H1 (cell line): ENCODE results near the gene ECI2. TPM values are rescaled to one million over a fixed set of nuclear protein-coding genes. Genes with fewer than 3 reads are reported as not detected.
A peak's percentile ranks its signal among the peaks of the same experiment; 100 is the strongest.

Experiments used
- CTCF ChIA-PET: fragments of 300-600 bp; sonication (Branson Sonifier 250); formaldehyde crosslinking; loops from one replicate; lab custom pipeline; 2021; ENCODE audit not compliant: partially characterized antibody; lab: Charles Lee
- POLR2A ChIA-PET: fragments of 300-600 bp; sonication (Branson Sonifier 250); formaldehyde crosslinking; loops from one replicate; lab custom pipeline; 2021; ENCODE audit warnings: inconsistent platforms; ENCODE audit not compliant: partially characterized antibody; lab: Charles Lee
- DNase-seq, 2 experiments: peaks; one replicate each; pipeline versions ENCODE4 v3.0.0 to v3.0.0-alpha.2; 2010 to 2022; ENCODE audit warnings: low spot score in 2 of 2, low read depth in 1 of 2, mixed read lengths in 1 of 2
- FAIRE-seq: peaks from 2 replicates; lab custom pipeline; 2011; peaks lifted over from hg19 to GRCh38; lab: Jason Lieb, UNC
- H2AFZ ChIP-seq: 2 replicates; pipeline ENCODE4 v1.8.1; 2012; ENCODE audit warnings: low read length, inconsistent platforms
- H2AK5ac ChIP-seq: 2 replicates; pipeline ENCODE4 v1.6.1; 2013; ENCODE audit warnings: low read depth, low read length
- H2BK120ac ChIP-seq: replicated peaks from 2 replicates; pipeline ENCODE3; 2013; ENCODE audit warnings: low read depth, low read length, inconsistent platforms
- H2BK12ac ChIP-seq: 2 replicates; pipeline ENCODE4 v1.6.1; 2013; ENCODE audit warnings: low read depth, low read length
- H2BK15ac ChIP-seq: 2 replicates; pipeline ENCODE4 v1.6.1; 2013; ENCODE audit warnings: low read length
- H2BK20ac ChIP-seq: 2 replicates; pipeline ENCODE4 v1.6.1; 2013; ENCODE audit warnings: low read length
- H2BK5ac ChIP-seq: 2 replicates; pipeline ENCODE4 v1.6.1; 2013; ENCODE audit warnings: low read depth, low read length
- H3K14ac ChIP-seq: 2 replicates; pipeline ENCODE4 v1.6.1; 2013; ENCODE audit warnings: inconsistent platforms; ENCODE audit not compliant: insufficient read length
- H3K18ac ChIP-seq: 2 replicates; pipeline ENCODE4 v1.6.1; 2013; ENCODE audit warnings: low read length; ENCODE audit errors: extremely low read depth
- H3K23ac ChIP-seq: 2 replicates; pipeline ENCODE4 v1.6.1; 2013; ENCODE audit warnings: inconsistent platforms; ENCODE audit not compliant: insufficient read length
- H3K23me2 ChIP-seq: 2 replicates; pipeline ENCODE4 v1.6.1; 2013; ENCODE audit warnings: low read depth, low read length
- H3K27ac ChIP-seq: 2 replicates; pipeline ENCODE4 v1.6.1; 2011; ENCODE audit warnings: low read depth, low read length, inconsistent platforms
- H3K27me3 ChIP-seq, 4 experiments: replicated peaks in 1 of 4; 1 replicate in 1 of 4; 2 replicates in 3 of 4; pipeline versions ENCODE4 v1.6.1 to v1.8.1; 2011 to 2013; ENCODE audit warnings: low read length in 3 of 4, mild to moderate bottlenecking in 3 of 4, inconsistent platforms in 2 of 4, mixed read lengths in 2 of 4, moderate library complexity in 1 of 4; ENCODE audit not compliant: control insufficient read depth in 3 of 4, insufficient read depth in 3 of 4; ENCODE audit errors: extremely low read depth in 1 of 4
- H3K36me3 ChIP-seq, 4 experiments: 2 replicates each; pipeline versions ENCODE4 v1.6.1 to v1.8.1; 2011 to 2013; ENCODE audit warnings: mild to moderate bottlenecking in 4 of 4, low read length in 3 of 4, moderate library complexity in 2 of 4, control low read depth in 1 of 4, inconsistent platforms in 1 of 4; ENCODE audit not compliant: insufficient read depth in 4 of 4, control insufficient read depth in 2 of 4
- H3K4ac ChIP-seq: replicated peaks from 2 replicates; pipeline ENCODE3; 2013; ENCODE audit warnings: low read length, low read depth, mixed read lengths, inconsistent platforms; ENCODE audit not compliant: insufficient read length
- H3K4me1 ChIP-seq, 4 experiments: replicated peaks in 1 of 4; 1 replicate in 1 of 4; 2 replicates in 3 of 4; pipeline versions ENCODE4 v1.6.1 to v1.8.1; 2011 to 2013; ENCODE audit warnings: low read length in 3 of 4, inconsistent platforms in 2 of 4, mixed read lengths in 1 of 4; ENCODE audit not compliant: insufficient read depth in 4 of 4, control insufficient read depth in 3 of 4
- H3K4me2 ChIP-seq, 2 experiments: 2 replicates each; pipeline versions ENCODE4 v1.6.1 to v1.8.1; 2011 to 2013; ENCODE audit warnings: low read depth in 2 of 2, low read length in 2 of 2, control low read depth in 1 of 2, inconsistent platforms in 1 of 2, mild to moderate bottlenecking in 1 of 2; ENCODE audit not compliant: insufficient read depth in 1 of 2
- H3K4me3 ChIP-seq, 4 experiments: fragments of 200-600, 300-600 bp in 1 of 4; sonication (generic), shearing (Covaris generic), sonication (Bioruptor Twin) in 1 of 4; 2 replicates each; pipeline versions ENCODE4 v1.5.1 to v1.8.1; 2011 to 2016; ENCODE audit warnings: low read length in 4 of 4, low read depth in 3 of 4, control low read depth in 2 of 4, inconsistent platforms in 2 of 4, mild to moderate bottlenecking in 2 of 4, mixed read lengths in 1 of 4, moderate library complexity in 1 of 4; ENCODE audit not compliant: insufficient read depth in 2 of 4; ENCODE audit errors: extremely low read depth in 1 of 4
- H3K56ac ChIP-seq: replicated peaks from 2 replicates; pipeline ENCODE3; 2013; ENCODE audit warnings: low read depth, mild to moderate bottlenecking, mixed read lengths, low read length, inconsistent platforms; ENCODE audit not compliant: insufficient read length
- H3K79me1 ChIP-seq: 2 replicates; pipeline ENCODE4 v1.6.1; 2013; ENCODE audit warnings: low read depth, low read length, control low read depth
- H3K79me2 ChIP-seq, 2 experiments: 2 replicates each; pipeline versions ENCODE4 v1.6.1 to v1.8.1; 2012 to 2013; ENCODE audit warnings: low read length in 2 of 2, mild to moderate bottlenecking in 2 of 2, inconsistent platforms in 1 of 2; ENCODE audit not compliant: insufficient read depth in 2 of 2, control insufficient read depth in 1 of 2
- H3K9ac ChIP-seq, 4 experiments: replicated peaks in 1 of 4; 1 replicate in 1 of 4; 2 replicates in 3 of 4; pipeline versions ENCODE4 v1.6.1 to v1.8.1; 2011 to 2013; ENCODE audit warnings: low read depth in 3 of 4, low read length in 3 of 4, control low read depth in 2 of 4, mild to moderate bottlenecking in 2 of 4, moderate library complexity in 2 of 4, inconsistent platforms in 1 of 4; ENCODE audit errors: extremely low read depth in 1 of 4
- H3K9me3 ChIP-seq, 2 experiments: 2 replicates each; pipeline versions ENCODE4 v1.6.1 to v1.8.1; 2012 to 2013; ENCODE audit warnings: mild to moderate bottlenecking in 2 of 2, moderate library complexity in 2 of 2, control low read depth in 1 of 2, inconsistent platforms in 1 of 2, low read depth in 1 of 2, low read length in 1 of 2, mixed read lengths in 1 of 2; ENCODE audit not compliant: insufficient read depth in 2 of 2
- H4K20me1 ChIP-seq, 2 experiments: replicated peaks in 1 of 2; 2 replicates each; pipeline versions ENCODE3 to v1.8.1; 2011 to 2013; ENCODE audit warnings: inconsistent platforms in 2 of 2, low read length in 2 of 2, mild to moderate bottlenecking in 1 of 2; ENCODE audit not compliant: insufficient read depth in 2 of 2, control insufficient read depth in 1 of 2
- H4K5ac ChIP-seq: 2 replicates; pipeline ENCODE4 v1.6.1; 2013; ENCODE audit warnings: low read length, low read depth, mixed read lengths, inconsistent platforms; ENCODE audit not compliant: insufficient read length
- H4K8ac ChIP-seq: 2 replicates; pipeline ENCODE4 v1.8.0; 2013; ENCODE audit warnings: mild to moderate bottlenecking, moderate library complexity, low read length, inconsistent platforms; ENCODE audit not compliant: insufficient read depth; ENCODE audit errors: extremely low read depth
- H4K91ac ChIP-seq: replicated peaks from 2 replicates; pipeline ENCODE3; 2013; ENCODE audit warnings: low read length, mixed read lengths, inconsistent platforms; ENCODE audit not compliant: insufficient read length
- CEBPB ChIP-seq: IDR thresholded peaks from 2 replicates; pipeline ENCODE4 v1.6.1; 2012; ENCODE audit warnings: low read depth, low read length
- E2F6 ChIP-seq: IDR thresholded peaks from 2 replicates; pipeline ENCODE4 v1.6.1; 2012; ENCODE audit warnings: inconsistent platforms
- SAP30 ChIP-seq: fragments of 300-600 bp; sonication (generic); IDR thresholded peaks from 2 replicates; pipeline ENCODE4 v1.7.1; 2012; ENCODE audit warnings: low read length, moderate library complexity, mild to moderate bottlenecking, inconsistent platforms; ENCODE audit not compliant: insufficient read depth, insufficient replicate concordance
- SIX5 ChIP-seq: IDR thresholded peaks from 2 replicates; pipeline ENCODE4 v1.6.1; 2011; ENCODE audit warnings: mild to moderate bottlenecking, low read depth, low read length
- WGBS, 2 experiments: shearing (Covaris generic) in 1 of 2; methylation state at CpG; one replicate each; pipeline versions ENCODE4 v1.1.6 to v1.1.7; 2013 to 2015; ENCODE audit warnings: low lambda C conversion rate in 2 of 2, mixed read lengths in 2 of 2, inconsistent platforms in 1 of 2, low coverage in 1 of 2, missing lambda C conversion rate in 1 of 2; ENCODE audit not compliant: insufficient replicate concordance in 2 of 2, insufficient coverage in 1 of 2, insufficient read length in 1 of 2; ENCODE audit errors: extremely low coverage in 1 of 2, missing lambda C conversion rate in 1 of 2; 5-methylcytosine and 5-hydroxymethylcytosine counted together
- polyA plus RNA-seq, 7 experiments: library from polyadenylated mRNA; depleted of rRNA in 3 of 7; stranded (reverse) in 5 of 7; unstranded in 2 of 7; fragments of >200 nt in 5 of 7; fragments of 200-250 nt in 2 of 7; gene quantifications; 1 replicate in 5 of 7; 2 replicates in 1 of 7; 4 replicates in 1 of 7; pipeline versions ENCODE4 v1.2.1 to v1.2.3, GENCODE V29; 2011 to 2013; ENCODE audit warnings: missing spikeins in 2 of 7, mixed read lengths in 2 of 7
- total RNA-seq: library from RNA; stranded (reverse); fragmentation: NEBNext Ultra II Directional; extraction: Animal tissue kit (Norgen Biotek cat#: 25700); gene quantifications from 2 replicates; pipeline ENCODE4 v1.2.1, GENCODE V29; 2021

ECI2 gene
- total and polyA plus RNA-seq, 2 of the 8 experiments (the other 6 are each of a cell fraction or from before 2014, with no cell fraction given) = 40.4 to 70.8 TPM

GRCh38 chr6:4136354-4136831 is 1.0 kb upstream of the ECI2 start:
- H3K27me3 ChIP-seq = no peaks in the 10 kb centered on the region
- CTCF ChIA-PET = interaction anchor here (0.9 to 3.2 kb wide), 3 partner anchors 15 to 74 kb away, joined by 3 to 22 read pairs (median 8); no protein-coding TSS in a partner anchor
- H3K4me1 ChIP-seq = peaks cover 2 to 5% (median 4%) of the 10 kb centered on the region in 4 experiments; a peak in 5 of 7 replicates
- TF ChIP-seq SIX5 (no peak), SAP30 (no peak), CEBPB (no peak), E2F6 (no peak)

More at GRCh38 chr6:4136354-4136831, 1.0 kb upstream of the ECI2 start:
- Histone ChIP-seq H2BK12ac (no peak overlapping the region), H3K23ac (no peak overlapping the region), H3K14ac (no peak overlapping the region), H3K18ac (0 out of 2 replicates have a peak overlapping the region, but pooled peaks have one; percentile 78), H3K27ac (no peak overlapping the region; the same call in 1 of the 2 replicates), H2AK5ac (peak overlapping the region; percentile 28; the same call in 1 of the 2 replicates), H2BK120ac (peak overlapping the region; percentile 13), H4K91ac (no peak overlapping the region), H4K8ac (no peak overlapping the region), H2BK20ac (no peak overlapping the region), H3K79me1 (no peaks in the 10 kb centered on the region), H3K23me2 (peaks cover 2% of the 10 kb centered on the region; the same call in 1 of the 2 replicates), H3K4me3 (peak overlapping the region; percentile 39 to 75 (median 58)), H2AFZ (no peak overlapping the region), H2BK5ac (0 out of 2 replicates have a peak overlapping the region, but pooled peaks have one; percentile 82), H3K36me3 (peaks cover 3 to 16% (median 10%) of the 10 kb centered on the region in 4 experiments; a peak in 6 of 8 replicates), H2BK15ac (no peak overlapping the region), H4K5ac (peak overlapping the region; percentile 70), H3K56ac (no peak overlapping the region), H3K79me2 (peaks cover 0 to 23% of the 10 kb centered on the region in 2 experiments; a peak in 3 of 4 replicates), H3K4ac (no peak overlapping the region), H3K9me3 (peaks cover 7% of the 10 kb centered on the region in 2 experiments; a peak in 3 of 4 replicates), H3K4me2 (peak overlapping the region; percentile 57 to 67), H3K9ac (peak overlapping the region in 3 of 4 experiments; percentile 9 to 47 (median 13); a peak in 2 of 7 replicates), H4K20me1 (no peaks in the 10 kb centered on the region)
- FAIRE-seq (no peak), DNase-seq (no peak)
- 60% methylated on average over 1 of the region's 1 CpG; no CpG with 5 or more reads in 1 of the 2 experiments for WGBS, 2 experiments
- POLR2A ChIA-PET = interaction anchor here (0.6 to 3.6 kb wide), 9 partner anchors 9 to 336 kb away, joined by 3 to 17 read pairs (median 4); a partner anchor contains a TSS
